HG02759 (cell line): ENCODE data around the gene TMEM267.
A peak's percentile ranks its signal among the peaks of the same experiment; 100 is the strongest.
"Not testable (repeated sequence)": the region's sequence is repeated elsewhere in the genome, so short reads cannot be mapped to it uniquely, and the experiment has no call there.

ENCODE experiments used
- ATAC-seq: cut with Tn5 transposase; IDR thresholded peaks from one replicate; pipeline ENCODE4 v1.9.1; 2021; ENCODE audit warnings: mild to moderate bottlenecking, moderate library complexity; ENCODE audit not compliant: unreplicated experiment

Gene TMEM267

DNA sequence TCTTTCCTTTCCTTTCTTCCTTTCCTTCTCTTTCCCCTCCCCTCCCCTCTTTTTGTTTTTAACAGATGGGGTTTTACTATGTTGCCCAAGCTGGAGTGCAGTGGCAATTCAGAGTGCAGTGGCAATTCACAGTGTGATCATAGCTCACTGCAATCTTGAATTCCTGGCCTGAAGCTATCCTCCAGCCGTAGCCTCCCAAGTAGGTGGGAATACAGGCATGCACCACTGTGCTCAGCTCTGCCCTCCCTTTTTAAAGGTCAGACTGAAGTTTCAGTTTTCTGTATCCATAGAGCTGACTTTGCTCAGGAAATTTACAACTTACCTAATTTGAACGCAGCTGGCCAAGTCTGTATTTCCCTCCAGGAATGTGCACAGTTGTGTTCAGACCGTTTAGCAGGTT, 72.2 kb downstream of the TMEM267 start:
- ATAC-seq: no peak

DNA sequence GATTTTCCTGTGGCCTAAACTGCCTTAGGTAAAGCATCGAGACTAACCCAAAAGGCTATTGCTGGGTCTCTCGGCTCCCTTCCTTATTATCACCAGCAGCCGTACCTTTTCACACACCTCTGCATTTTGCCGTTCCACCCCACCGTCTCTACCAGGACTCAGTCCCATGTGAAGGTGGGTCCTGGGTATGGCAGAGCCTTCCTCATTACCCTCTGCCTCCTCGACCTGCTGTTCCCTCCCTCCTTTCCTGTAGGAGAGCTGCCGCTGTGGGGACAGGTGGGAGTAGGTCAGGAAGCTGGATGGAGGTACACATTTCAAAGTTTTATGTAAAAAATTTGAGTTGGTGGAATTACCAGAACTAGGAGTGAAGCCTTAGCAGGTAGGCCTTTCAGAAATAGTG, 73.3 kb downstream of the TMEM267 start:
- ATAC-seq: no peak

GRCh38 chr5:43409809-43410271, 73.8 kb downstream of the TMEM267 start:
- no peak for ATAC-seq

- not testable (repeated sequence) for ATAC-seq
Measured at GRCh38 chr5:43402524-43403066, 81.1 kb downstream of the TMEM267 start.

GRCh38 chr5:43401827-43402226, 81.8 kb downstream of the TMEM267 start:
- ATAC-seq: no peak

- no peak for ATAC-seq
Measured at GRCh38 chr5:43400082-43400481, 83.6 kb downstream of the TMEM267 start.

DNA sequence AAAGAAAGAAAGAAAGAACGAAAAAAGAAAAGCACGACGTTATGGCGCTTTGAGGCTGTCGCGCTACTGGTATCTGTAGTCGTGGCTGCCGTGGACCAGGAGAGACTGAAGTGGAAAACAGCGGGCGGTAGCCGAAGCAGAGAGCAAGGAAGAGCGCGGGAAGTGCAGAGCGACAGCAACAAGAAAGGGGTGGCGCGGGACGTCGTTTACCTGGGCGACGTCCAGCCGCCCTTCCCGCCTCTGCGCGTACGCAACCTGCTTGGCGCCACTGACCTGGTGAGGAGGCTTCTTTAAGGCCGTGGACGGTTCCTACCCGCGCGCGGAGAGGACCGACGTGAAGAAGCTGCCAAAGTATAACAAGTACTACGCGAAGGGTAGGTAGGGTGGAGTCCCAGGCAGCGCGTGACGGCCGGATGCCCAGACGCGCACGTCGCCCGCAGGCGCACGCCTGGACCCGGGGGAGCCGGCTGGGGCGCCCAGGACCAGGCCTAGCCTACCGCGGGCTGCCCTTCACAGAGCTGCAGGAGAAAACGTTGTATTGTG, 86.8 kb downstream of the TMEM267 start:
- ATAC-seq: peak; percentile 99
